T-helper 2 cell (primary cell): ENCODE results near the gene EPN2.

Source experiments
- DNase-seq, 5 experiments: peaks; one replicate each; pipeline versions ENCODE4 v3.0.0 to v3.0.0-alpha.2; 2012 to 2022

EPN2 gene

DNA sequence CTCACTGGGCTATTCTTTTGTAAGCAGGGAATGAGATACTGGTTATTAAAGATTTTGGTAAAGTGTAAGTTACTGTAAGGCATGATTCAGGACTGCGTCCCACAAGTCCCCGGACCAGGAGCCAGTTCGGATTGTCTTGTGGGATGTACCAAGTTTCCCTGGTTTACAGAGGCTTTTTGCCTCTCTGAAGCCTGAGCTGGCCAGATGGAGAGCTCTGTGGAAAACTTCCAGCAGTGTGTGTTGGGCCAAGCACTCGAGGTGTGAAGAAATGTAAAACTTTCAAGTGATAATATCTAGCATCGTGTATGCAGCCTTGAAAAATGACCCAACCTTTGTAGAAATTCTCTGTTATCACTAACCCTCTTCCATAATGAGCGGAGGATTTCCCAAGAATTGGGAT is 2.4 kb downstream of the EPN2 start:
- DNase-seq = no peak

DNA sequence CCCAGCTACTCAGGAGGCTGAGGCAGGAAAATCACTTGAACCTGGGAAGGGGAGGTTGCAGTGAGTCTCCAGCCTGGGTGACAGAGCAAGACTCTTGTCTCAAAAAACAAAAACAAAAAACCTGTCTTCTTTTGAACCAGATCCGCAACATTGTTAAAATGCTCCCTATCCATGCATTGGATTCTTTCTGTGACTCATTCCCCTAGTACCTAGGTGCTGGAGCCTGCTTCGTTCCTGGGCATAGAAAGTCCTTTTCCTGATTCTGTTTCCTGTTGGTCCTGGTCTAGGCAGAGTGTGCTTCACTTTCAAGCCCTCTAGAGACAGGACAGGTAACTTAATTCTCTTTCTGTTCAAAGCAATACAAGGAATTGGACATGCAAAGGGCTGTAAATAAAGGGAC is 5.2 kb downstream of the EPN2 start:
- no peak for DNase-seq

DNA sequence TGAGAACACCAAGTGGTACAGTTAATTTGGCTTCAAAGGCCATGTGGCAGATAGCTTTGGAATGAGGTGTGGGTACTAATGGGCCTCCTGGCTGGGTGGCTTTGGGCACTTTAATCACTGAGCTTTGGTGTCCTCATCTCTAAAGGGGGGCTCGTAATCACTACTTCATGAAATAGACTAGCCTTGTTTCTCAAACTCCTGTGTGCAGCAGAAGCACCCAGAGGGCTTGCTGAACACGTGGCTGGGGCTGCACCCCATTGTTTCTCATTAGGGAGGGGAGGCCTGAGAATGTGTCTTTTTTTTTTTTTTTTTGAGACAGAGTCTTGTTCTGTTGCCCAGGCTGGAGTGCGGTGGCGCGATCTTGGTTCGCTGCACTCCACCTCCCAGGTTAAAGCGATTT is 5.8 kb downstream of the EPN2 start:
- no peak for DNase-seq

DNA sequence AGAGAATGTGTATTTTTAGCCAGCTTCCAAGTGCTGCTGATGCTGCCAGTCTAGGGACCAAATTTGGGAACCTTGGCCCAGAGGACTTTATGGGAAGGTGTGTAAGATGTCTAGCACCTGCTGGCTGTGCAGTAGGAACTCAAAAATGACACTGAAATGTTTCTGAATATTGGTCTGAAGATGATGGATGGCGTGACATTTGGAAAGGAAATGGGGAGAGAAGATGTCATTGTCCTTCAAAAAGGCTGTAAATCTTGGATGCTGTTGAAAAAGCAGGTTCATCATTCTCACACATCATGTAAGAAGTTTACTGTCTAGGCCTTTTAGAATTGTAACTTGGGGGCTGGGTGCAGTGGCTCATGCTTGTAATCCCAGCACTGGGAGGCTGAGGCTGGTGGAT is 6.7 kb downstream of the EPN2 start:
- no peak for DNase-seq

DNA sequence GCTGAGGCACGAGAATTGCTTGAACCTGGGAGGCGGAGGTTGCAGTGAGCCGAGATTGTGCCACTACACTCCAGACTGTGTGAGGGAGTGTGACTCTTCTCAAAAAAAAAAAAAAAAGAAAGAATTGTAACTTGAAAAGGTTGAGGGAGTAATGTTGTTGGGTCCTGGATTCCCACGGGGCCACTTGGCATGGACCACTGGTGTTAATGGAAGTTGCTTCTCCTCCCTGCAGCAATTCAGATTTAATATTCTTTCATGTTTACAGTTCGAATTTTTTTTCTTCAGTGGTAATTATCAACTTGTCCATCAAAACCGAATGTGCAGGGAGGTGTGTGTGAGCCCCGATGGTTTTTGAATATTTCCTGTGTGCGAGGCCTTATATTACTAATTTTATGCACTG is 7.2 kb downstream of the EPN2 start:
- no peak for DNase-seq

DNA sequence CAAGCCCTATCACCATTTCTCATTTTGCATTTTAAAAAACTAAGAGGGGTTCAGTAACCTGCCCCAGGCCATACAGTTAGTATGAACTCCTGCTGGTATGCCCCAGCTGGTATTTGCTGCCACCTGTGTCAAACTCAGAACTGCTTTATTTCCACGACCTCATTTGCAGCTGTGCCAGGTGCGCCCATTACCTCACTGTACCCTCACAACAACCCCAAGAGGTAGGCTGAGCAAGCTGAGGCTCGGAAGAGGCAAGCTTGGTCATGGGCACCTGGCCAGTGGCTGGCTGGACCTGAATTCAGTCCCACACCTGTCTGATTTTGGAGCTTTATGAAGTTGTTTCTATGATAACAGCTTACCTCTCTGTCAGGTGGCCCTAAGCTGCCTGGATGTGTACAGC is 7.6 kb downstream of the EPN2 start:
- DNase-seq = no peak

DNA sequence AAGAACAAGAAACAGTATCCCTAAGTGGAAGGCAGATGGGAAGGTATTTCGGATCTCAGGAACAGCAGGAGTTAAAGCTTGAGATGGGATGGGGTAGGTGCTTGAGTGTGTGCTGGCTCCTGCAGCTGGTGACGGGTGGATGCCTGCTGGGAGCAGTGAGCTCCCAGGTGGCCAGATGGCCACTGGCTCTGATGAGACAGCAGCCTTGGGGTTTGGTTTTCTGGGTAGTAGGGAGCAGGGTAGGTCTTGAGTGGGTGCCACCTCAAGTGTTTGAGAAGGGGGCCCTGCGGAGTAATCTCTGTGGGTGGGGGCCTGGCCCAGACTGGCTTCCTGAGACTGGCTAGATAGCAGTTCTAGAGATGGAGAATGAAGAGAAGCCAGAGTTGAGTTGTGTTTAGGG is 10.3 kb downstream of the EPN2 start:
- DNase-seq = no peak

DNA sequence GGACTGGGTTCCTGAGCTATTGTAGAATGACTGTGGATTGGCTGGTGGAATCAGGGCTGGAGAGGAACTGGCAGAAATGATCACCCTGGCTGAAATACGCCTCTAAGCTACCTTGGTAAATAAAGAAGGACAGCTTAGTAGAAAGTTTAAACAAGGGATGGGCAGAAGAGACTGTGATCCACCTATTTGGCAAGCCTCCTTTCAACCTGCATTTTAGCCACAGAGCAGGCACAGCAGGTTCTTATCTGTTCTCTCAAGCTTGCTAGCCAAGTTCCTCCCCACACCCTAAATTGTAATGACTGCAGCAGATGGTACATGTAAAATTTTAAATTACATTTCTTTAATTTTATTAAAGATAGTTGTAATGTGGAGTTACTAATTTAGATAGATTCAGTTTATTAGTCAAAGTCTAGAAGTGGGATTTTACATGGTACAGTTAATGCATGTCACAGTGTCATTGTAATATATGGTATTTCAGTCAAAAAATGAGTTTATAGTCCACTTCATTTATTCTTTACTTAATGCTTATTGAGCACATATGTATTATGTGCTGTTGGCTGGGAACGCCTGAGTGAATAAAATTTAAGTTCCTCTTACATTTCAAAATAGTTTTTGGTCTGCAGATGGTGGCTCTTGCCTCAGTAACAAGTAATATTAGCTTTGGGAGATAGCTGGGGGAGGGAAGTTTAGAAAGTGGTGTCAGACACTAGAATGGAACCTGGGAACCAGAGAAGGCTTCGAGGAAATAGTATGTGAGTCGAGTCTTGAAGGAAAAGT is 11.2 kb downstream of the EPN2 start:
- DNase-seq = no peak

DNA sequence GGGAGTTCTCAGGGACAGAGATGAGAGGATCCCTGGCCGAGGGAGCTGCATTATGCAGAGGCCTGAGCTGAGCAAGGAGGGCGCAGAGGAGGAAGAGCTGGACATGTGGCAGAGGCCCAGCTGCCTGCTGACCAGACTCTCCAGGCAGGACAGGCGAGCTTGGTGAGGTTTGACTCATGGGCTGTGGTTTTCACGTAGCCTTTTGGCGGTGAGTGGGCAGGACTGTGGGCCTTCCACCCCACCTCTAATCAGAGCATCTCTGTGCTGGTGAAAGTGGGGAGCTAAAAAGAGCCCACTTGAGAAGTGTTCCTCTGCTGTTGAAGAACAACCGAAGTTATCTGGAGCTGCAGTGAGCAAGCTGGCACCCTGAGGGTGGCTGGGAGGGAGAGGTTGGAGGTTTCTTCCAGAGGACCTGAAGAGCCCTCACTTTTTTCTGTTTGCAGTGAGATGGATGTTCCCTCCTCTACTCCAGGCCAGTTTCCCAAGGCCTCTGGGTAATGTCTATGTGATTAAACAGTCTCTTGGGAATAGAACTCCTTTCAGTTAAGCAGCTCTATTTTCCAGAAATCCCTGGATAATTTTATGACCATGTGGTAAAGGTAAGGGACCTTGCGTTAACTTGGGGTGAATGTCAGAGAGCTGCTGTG is 11.9 kb downstream of the EPN2 start:
- DNase-seq = no peak

DNA sequence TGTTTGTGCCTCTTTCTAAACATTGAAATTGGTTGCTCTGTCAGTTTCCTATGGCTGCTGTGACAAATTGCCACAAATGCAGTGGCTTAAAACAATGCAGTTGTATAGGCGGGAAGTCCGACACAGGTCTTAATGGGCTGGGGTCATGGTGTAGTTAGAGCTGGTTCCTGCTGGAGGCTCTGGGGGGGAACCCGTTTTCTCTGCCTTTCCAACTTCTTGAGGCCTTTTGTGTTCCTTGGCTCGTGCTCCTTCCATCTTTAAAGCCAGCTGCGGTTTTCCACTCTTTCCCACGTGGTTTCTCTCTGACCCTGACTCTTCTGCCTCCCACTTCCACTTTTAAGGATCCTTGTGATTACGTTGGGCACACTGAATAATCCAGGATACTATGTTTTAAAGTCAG is 12.5 kb downstream of the EPN2 start:
- no peak for DNase-seq

DNA sequence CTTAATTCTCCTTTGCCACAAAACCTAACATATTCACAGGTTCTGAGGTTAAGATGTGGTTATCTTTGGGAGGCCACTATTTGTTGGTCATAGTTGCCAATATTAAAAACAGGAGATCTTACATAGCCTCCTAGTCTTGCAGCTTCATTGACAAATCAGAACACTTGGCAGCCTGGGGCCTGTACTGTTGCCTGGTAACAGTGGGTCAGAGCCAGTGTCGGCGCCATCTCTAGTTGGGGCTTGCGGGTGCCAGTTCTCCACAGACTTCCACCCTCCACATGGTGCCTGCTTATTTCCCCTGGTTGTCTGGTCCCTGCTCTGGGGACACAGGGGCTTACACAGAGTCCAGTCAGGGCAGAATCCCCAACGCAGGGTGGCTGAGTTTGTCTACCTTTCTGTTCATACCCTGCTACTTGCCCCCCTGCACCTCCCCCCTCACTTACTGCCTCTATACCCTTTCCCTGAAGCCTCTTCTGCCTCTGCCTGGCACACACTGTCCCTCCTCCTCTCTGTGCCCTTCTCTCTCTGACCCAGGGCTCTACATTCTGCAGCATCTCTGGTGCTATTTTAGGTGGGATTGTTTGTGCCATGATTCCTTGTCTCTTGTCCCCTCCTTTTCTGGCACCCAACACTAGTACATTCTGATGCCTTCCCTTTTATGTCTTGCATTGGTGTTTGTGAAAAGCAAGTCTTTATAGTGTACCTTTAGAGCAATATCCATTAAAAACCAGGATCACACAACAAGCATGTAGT is 13.4 kb downstream of the EPN2 start:
- no peak for DNase-seq

DNA sequence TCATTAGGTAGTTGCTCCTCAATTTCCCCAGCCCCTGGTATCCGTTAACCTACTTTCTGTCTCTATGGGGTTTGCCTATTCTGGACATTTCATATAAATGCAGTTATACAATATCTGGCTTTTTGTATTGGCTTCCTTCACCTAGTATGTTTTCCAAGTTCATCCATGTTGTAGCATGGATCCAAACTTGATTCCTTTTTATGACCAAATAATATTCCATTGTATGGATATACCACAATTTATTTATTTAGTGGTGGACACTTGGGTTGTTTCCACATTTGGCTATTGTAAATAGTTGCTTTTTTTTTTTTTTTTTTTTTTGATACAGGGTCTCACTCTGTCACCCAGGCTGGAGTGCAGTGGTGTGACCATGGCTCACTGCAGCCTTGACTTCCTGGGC is 15.9 kb downstream of the EPN2 start:
- DNase-seq = no peak

DNA sequence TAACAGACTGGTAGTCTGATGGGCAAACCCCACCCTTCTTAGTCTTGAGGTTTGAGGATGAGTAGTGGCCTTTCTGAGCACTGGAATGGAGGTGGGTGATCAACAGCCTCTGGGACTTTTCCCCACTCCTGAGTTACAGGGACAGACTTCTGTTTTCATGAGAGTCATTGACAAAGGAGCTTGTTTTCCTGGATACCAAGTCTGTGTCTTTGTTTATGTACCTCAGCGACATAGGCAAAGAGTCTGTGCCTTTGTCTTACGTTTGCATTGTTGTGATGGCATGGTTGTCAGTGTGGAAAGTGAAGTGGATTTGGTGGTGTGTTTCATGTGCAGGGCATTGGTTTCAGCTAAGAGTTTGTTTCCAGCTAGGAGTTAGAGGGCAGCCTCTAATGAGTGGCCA is 17.5 kb downstream of the EPN2 start:
- DNase-seq = no peak

DNA sequence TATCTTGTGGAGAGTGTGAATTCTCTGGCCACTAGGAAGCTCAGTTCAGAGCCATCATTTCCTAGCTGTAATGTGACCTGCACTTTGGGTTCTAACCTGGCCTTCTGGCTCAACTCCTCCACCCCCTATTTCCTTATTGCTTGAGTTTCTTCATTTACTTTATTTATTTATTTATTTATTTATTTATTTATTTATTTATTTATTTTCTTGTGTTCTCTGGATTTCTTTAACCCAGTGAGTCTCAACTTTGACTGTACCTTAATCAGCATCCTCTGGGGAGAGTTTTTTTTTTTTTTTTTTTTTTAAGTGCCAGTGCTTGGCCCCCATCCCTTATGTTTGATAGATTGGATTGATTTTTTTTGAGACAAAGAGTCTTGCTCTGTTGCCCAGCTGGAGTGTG is 18.1 kb downstream of the EPN2 start:
- no peak for DNase-seq

DNA sequence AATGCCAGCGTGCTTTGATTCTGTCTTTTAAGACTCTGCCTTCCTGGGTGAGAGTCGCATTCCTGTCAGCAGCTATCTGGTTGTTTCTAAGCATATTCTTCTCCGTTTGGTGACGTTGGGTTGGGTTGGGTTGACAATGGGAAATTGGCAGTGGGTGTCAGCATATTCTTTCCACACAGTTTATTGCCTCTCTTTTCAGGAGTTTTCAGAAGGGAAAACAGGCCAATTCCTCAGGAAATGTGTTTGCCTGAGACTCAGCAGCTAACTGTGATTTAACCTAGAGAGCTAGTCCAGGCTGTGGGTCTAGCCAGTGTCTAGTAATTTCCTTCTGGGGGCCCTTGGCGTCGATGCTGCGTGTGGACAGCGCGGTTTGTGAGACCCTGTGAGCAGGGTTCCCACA is 21.2 kb downstream of the EPN2 start:
- no peak for DNase-seq

DNA sequence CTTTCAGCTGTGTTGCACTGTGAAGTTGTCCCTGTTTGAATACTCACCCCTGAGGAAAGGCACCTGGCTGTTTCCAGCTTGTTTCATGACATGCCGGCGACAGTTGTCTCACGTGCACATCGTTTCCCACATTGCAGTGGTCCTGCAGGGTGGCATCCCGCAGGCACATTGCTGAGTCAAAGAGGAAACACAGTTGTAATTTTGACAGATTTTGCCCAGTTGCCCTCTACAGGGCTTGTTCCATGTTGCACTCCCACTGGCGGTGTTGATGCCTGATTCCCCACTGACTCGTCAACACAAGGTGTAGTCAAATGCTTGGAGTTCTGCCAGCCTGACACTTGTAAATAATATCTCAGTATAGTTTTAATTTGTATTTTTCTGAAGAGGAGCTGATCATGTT is 23.8 kb downstream of the EPN2 start:
- DNase-seq = no peak

DNA sequence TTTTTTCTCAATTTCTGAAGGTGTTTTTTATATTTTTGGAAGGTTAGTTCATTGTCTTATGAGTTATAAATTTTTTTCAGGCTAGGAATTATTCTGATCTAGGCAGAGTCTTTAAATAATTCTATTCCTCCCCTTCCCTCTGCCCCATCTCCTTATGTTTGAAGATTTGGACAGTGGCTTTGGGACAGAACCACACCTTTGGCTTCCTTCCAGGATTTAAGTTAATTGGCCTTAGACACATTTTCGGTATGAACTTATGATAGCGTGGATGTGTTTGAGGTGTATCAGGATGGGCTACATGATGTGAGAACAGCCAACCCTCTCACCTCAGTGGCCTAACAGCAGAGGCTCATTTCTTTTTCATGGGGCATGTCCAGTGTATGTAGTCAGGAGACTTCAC is 24.3 kb downstream of the EPN2 start:
- DNase-seq = no peak

DNA sequence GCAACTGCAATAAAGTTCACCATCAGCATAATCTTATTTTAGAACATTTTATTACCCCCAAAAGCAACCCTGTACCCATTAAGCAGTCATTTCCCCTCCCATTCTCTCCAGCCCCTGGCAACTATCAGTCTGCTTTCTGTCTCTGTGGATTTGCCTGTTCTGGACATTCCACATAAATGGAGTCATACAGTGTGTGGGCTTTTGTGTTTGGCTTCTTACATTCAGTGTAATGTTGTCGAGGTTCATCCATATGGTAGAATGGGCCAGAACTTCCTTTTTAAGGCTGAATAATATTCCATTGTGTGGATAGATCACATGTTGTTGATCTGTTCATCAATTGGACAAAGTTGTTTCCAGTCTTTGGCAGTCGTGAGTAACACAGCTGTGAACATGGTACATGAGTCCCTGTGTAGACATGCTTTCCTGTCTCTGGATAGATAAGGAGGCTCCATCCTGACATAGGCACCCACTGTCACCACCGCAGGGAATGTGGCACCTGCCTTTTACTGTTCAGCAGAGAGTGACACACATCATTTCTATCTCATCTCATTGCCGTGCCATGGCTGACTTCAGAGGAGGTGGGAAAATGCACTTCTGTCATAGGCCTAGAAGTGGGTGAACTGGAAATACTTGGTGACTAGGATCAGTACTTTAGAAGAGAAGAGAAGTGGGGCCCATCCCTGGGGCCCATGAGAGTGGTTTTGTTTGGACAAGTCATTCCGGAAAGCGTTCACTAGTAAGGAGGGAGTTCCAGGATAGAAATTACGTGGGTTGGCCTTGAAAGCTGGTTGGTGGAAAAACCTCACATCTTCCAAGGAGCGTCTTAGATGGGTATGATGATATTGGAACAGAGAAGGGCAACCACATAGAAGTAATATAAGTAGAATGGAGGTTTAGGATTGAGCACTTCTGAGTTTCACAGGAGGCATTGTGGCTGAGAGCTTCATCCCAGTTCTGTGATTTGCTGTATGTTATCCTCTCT is 25.8 kb downstream of the EPN2 start:
- peak in 1 of 5 experiments; percentile 50 for DNase-seq

DNA sequence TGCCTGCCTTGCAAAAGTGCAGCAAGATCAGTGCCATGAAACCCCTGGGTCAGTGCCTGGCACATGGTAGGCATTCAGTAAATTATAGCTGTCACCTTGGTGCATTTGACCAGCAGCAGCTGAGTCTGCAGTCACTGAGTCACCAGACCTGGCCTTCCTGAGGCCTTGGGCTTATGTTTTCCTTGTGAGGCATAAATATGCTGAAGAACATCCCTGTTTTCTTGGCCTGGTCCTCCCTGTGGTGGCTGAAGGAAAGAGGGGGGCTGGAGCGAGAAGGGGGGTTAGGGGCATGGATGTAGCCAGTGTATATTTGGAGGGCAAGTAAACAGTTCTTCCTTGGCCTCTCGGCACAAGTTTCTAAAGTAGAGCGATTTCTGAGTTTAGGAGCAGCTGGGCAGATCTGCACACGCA is 26.5 kb downstream of the EPN2 start:
- DNase-seq = no peak

DNA sequence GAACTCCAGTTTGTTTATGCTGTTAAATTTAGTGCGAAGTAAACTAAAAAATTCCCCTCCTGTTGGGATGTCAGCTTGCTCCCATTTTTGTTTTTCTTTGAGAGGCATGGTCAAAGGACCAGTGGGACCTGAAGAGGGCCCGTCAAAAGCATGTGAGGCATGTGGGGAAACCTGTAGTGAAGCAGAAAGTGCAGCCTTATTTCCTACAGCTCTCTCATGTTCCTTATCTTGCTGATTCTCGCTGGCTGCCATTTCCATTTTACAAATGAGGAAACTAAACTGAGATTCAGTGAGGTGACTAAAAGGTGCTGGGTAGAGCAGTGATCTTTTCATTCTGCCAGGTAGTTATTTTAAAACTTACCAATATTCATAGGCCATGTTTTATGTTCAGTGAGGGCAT is 27.1 kb downstream of the EPN2 start:
- DNase-seq = no peak

DNA sequence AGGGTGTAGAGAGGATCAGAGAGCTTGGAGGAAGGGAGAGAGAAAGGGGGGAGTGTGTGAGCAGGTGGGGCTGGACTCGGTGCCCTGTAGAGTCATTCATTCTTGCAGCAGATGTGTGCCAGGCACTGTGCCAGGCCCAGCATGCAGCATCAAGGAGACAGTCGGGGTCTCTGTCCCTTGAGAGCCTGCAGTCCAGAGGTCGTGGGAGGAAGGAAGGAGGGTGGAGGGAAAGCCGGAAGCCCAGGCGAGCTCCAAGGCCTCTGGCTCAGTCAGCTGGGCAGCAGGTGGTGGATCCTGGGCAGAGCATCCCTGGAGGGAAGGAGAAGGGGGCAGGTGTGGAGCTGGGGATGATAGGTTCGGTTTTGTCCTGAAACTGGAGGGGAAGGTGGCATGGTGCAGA is 27.5 kb downstream of the EPN2 start:
- DNase-seq = no peak

DNA sequence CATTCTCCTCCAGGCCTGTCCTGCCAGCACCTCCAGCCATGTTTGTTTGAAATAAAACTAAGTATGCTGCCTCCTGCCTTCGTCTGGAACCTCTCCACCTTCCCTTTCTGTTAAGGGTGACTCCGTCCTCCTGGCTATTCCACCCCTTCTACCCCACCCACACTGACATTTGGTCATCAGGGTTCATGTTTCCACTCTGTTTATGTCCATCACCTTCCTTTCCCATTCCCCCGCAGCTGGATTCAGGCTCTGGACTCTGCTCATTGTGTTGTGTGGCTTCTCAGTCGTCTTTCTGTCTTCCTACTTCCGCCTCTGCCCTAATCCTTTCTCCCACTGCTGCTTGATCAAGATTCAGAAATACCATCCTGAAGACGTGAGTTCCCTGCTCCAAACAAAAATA is 28.6 kb downstream of the EPN2 start:
- DNase-seq = no peak

DNA sequence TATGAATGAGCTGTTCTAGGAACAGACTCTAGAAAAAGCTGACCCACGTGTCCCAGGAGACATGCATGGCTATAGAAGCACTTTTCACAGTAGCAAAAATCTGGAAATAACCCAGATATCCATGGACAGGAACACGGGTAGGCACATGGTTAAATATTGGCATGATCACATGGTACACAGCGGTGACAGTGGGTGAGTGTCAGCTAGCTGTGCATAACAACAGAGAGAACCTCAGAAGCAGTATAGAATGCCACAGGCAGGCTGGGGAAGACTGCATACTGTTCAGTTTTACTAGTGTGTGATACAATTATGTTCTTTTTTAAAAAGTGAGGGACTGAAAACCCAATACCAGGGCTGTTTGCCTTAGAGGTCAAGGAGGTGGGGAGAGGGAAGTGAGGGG is 31.4 kb downstream of the EPN2 start:
- DNase-seq = no peak
